ENCODE results near the gene NTHL1.

The NTHL1 gene

GRCh38 chr16:2007081-2007836, 40.4 kb downstream of the NTHL1 start:
- DNase-seq, result no peak

- no peak for DNase-seq
Observed at GRCh38 chr16:2006317-2006716, 41.3 kb downstream of the NTHL1 start.

DNA sequence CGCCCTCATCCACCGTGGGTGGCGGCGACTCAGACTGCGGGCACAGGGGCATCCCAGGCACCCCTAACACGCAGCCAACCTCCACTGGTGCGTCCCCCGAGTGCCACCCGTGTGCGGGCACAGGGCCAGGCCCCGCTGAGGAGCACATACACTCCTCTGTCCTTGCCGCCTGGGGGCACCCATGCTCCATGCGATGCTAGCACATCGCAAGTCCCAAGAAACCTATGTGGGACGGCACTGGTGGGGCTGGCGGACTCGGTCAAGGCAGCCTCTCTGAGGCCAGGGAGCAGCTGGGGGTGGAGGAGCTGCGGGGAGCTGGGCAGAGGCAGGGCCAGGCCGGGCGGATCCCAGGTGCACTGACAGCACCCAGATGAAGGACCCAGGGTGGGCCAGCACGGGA, 42.0 kb downstream of the NTHL1 start:
- no peak for DNase-seq

- no peak for DNase-seq
Observed at GRCh38 chr16:2004795-2005517, 42.7 kb downstream of the NTHL1 start.

DNA sequence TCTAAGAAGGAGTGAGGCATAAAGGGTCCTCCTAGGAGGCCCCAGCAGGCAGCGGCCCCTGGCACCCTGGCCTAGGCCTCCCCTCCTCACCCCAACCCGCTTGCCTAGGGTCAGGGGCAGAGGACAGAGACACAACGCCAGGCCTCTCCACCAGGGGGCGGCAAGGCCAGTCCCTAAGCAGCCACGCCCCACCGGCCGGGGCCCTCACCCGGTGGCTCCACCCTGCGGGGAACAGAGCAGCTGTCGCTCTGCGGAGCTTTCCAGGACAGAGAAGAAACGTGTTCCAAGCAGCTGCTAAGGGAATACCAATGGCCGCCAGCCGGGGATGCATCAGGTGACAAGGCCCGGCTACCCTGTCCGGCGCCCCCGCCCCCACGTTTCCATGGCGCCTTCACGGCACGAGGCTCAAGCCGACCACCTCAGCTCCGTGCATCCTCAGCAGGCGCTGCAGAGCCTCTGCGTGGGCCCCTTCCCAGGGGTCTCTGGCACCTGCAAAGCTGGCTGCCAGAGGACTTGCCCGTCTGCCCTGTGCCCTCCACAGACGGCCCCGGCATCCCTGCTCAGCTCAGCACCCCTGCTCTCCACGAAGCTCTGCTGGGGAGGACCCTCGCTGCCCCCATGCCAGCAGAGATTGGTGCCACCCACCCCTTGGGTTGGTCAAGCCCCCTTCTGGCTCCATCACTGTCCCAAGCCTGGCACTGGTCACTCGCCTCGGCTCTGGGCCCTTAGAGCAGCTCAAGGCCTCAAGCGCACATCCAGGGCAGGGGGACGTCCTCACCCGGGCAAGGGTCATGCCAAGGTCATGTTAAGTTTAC, 43.6 kb downstream of the NTHL1 start:
- peak; percentile 94 for DNase-seq

- DNase-seq, result no peak
Observed at GRCh38 chr16:2003231-2003826, 44.3 kb downstream of the NTHL1 start.

- DNase-seq, result no peak
Observed at GRCh38 chr16:2002406-2003230, 45.0 kb downstream of the NTHL1 start.

- no peak for DNase-seq
Observed at GRCh38 chr16:2001456-2002355, 45.9 kb downstream of the NTHL1 start.

- DNase-seq, result no peak
Observed at GRCh38 chr16:2001035-2001434, 46.6 kb downstream of the NTHL1 start.

GRCh38 chr16:1999866-2000514, 47.6 kb downstream of the NTHL1 start:
- no peak for DNase-seq

GRCh38 chr16:1998852-1999801, 48.5 kb downstream of the NTHL1 start:
- no peak for DNase-seq

- DNase-seq, result no peak
Observed at GRCh38 chr16:1998360-1998835, 49.2 kb downstream of the NTHL1 start.

DNA sequence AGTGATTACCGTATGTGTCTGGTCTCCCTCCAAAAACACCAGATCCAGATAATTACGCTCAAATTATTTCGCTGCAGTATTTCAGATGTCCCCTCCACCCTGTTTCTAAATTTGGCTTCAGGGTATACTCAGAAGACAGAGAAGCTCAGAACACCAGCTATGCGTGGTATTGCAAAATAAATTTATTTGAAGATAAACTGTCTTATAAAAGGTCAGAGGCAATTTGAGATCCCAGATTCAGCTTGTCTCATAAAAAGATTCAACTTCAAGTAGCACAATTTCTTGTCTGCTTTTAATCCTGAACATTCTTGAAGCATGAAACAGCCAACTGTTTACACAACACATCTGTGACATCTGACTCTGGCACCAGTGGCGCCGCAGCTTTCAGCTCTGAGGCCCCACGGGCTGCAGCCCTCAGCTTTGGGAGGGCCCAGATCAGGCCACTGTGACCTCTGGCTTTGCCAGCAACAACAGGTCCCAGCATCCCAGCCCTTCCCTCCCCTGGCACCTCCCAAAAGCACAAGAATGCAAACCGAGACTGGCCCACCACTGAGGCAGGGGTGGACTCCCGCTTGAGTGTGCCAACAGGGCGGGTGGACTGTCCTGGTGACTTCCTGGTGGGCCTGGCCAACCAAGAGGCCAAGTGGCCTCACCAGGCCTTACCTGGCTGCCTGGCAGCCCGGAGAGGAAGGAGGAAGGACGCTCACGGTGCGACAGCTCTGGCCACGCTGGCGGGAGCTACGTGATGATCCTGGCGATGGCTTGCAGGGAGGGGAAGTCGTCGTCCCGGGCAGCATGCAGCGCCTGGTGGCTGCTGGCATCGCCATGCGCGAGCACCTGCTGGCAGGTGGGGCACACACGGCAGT, 49.9 kb downstream of the NTHL1 start:
- DNase-seq, result no peak

GRCh38 chr16:1993731-1994131, 53.9 kb downstream of the NTHL1 start:
- no peak for DNase-seq

- DNase-seq, result no peak
Observed at GRCh38 chr16:1992704-1993317, 54.8 kb downstream of the NTHL1 start.

DNA sequence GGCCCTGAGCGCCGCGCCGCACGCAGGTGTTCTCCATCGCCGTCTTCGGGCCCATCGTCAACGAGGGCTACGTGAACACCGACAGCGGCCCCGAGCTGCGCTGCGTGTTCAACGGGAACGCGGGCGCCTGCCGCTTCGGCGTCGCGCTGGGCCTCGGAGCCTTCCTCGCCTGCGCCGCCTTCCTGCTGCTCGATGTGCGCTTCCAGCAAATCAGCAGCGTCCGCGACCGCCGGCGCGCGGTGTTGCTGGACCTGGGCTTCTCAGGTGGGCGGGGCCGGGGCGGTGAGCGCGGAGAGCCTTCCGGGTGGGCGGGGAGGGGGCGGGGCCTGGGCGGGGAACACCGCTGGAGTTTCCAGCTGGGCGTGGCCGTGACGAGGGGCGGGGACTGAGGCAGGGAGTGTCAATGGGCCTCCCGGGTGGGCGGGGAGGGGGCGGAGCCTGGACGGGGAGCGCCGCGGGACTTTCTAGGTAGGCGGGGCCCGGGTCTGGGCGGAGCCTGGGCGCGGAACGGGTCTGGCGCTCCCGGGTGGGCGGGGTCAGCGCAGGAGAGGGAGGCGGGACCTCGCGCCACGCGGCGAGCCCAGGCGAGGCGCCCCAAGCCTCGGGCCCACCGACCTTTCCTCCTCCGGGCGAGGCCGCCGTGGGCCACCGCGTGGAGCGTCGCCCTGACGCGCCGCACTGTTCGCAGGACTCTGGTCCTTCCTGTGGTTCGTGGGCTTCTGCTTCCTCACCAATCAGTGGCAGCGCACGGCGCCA, 55.5 kb downstream of the NTHL1 start:
- DNase-seq, result peak; percentile 75

- DNase-seq, result no peak
Observed at GRCh38 chr16:1991588-1991947, 56.1 kb downstream of the NTHL1 start.

All from 8988T (cell line).